Esophagus (tissue), 2 donors: Measurements from ENCODE around the gene CCND2. TPM values are rescaled to one million over a fixed set of nuclear protein-coding genes. Genes with fewer than 3 reads are reported as not detected.

Source experiments
- H3K27ac ChIP-seq, 2 donors: one replicate each; pipeline ENCODE4 v1.5.1; 2013; ENCODE audit warnings: low read depth in 2 of 2, mild to moderate bottlenecking in 2 of 2, inconsistent platforms in 1 of 2, low read length in 1 of 2, moderate library complexity in 1 of 2
- H3K27me3 ChIP-seq, 2 donors: one replicate each; pipeline ENCODE4 v1.6.1; 2013; ENCODE audit warnings: low read length in 2 of 2, control low read depth in 1 of 2, mild to moderate bottlenecking in 1 of 2; ENCODE audit not compliant: insufficient read depth in 2 of 2, control insufficient read depth in 1 of 2
- H3K36me3 ChIP-seq, 2 donors: one replicate each; pipeline ENCODE4 v1.6.1; 2013; ENCODE audit warnings: low read length in 1 of 2; ENCODE audit not compliant: control insufficient read depth in 2 of 2, insufficient read depth in 2 of 2
- H3K4me1 ChIP-seq, 2 donors: one replicate each; pipeline ENCODE4 v1.6.1; 2013; ENCODE audit warnings: low read length in 1 of 2; ENCODE audit not compliant: control insufficient read depth in 2 of 2, insufficient read depth in 2 of 2
- H3K4me3 ChIP-seq, 2 donors: one replicate each; pipeline ENCODE4 v1.5.1; 2013; ENCODE audit warnings: low read length in 2 of 2, mild to moderate bottlenecking in 2 of 2, low read depth in 1 of 2, moderate library complexity in 1 of 2
- H3K9me3 ChIP-seq, 2 donors: one replicate each; pipeline ENCODE4 v1.6.1; 2013; ENCODE audit warnings: mild to moderate bottlenecking in 2 of 2, low read depth in 1 of 2, low read length in 1 of 2, moderate library complexity in 1 of 2; ENCODE audit not compliant: control insufficient read depth in 2 of 2, insufficient read depth in 1 of 2
- WGBS, 2 donors: extraction: QIAGEN DNeasy Blood & Tissue Kit; methylation state at CpG; one replicate each; pipeline ENCODE4 v1.1.7; 2013; 5-methylcytosine and 5-hydroxymethylcytosine counted together
- polyA plus RNA-seq, 2 donors: library from polyadenylated mRNA; stranded (reverse); fragments of 200-250 nt; gene quantifications; one replicate each; pipeline ENCODE4 v1.2.3, GENCODE V29; 2013
- donor health status: healthy with polysubstance abuse.
- donor health status: Bipolar disorder and iron deficiency.

CCND2 gene
- polyA plus RNA-seq, 2 donors, result 5.7 to 6.1 TPM

DNA sequence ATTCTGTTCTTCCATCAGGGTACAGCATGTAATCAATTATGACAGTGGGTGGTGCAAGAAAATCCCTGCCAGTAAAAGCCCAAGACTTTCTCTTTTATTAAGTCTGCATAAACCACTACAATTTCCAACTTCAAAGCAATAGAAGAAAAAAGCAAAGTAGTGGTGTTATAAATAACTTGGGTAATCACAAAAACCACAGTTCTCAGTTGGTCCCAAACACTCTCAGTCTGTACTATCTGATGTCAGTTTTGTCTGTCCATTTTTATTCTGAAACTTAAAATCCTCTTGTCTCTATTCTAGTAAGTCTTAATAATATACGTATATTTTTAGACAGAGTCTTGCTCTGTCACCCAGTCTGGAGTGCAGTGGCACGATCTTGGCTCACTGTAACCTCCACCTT, 38.7 kb downstream of the CCND2 start:
- Histone ChIP-seq H3K27ac (no peak overlapping the region), H3K9me3 (no peaks in the 10 kb centered on the region), H3K4me1 (no peaks in the 10 kb centered on the region), H3K36me3 (no peaks in the 10 kb centered on the region), H3K27me3 (no peaks in the 10 kb centered on the region), H3K4me3 (no peak overlapping the region)
- WGBS, 2 donors, result 91 to 95% methylated on average over 2 of the region's 2 CpGs

DNA sequence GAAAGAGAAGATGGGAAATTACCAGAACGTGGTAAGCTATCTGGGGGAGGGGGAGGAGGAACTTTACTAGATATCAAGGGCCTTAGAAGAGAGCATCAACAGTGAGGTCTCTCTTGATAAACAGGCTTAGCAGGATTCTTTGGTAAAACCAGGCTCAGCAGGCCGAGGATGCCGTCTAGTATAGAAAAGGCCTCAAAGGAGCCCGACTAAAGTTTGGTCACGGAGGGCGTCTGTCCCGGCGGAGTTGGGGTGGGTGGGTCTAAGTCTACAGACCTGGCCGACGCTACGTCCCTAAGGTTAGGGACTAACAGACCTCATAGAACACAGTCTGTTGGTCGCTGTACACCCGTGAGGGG, 46.9 kb downstream of the CCND2 start:
- Histone ChIP-seq H3K4me3 (peak overlapping the region; percentile 82 to 93), H3K36me3 (no peaks in the 10 kb centered on the region)
- WGBS, 2 donors, result 0 to 1% methylated on average over 13 of the region's 13 CpGs

DNA sequence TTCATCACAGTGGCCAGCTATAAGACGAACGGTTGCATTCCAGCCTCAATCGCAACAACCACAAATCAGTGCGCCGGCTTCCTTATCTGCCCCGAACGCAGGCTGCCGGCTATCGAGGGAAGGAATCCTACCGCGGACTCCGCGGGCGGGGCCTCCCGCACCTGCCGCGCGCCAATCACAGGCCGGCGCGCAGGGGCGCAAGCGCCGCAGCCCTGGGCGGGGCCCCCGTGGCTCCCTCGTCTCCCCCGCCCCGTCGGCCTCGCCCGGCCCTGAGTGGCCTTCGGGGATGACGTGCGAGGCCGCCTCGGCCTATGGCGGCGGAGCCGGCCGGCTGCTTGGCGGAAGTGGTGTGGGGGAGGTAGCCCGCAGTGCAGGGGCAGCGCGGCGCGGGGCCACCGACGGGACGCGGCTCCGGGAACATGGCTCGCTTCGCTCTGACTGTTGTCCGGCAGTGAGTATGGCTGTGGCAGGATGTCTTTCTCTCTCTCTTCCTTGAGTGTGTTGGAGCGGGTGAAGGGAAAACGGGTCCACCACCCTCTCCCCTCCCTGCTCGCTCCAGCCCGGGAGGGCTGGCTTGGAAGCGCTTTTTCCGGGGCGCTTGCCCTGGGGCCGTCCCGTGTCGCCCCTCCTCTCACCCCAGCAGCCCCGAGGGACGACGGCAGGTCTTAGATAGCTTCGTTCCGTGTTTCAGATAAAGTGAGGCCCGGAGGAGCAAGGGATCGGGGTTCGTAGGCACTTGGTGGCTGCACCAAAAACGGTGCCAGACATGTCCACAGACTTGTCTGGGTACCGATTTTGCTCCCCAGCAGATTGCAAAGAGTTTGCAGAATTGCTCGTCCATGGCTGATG, 47.5 kb downstream of the CCND2 start, which contains the start of gene TIGAR:
TSS of gene TIGAR (plus strand) at position 361 of the 849 bp plus-strand sequence. CDS start at position 420, 59 bp downstream.
- Histone ChIP-seq H3K9me3 (no peaks in the 10 kb centered on the region), H3K4me1 (peaks cover 0 to 3% of the 10 kb centered on the region in 2 donors), H3K27ac (peak within 1 kb of the TSS; percentile 81 to 94), H3K4me3 (peak within 1 kb of the TSS; percentile 82 to 93), H3K27me3 (no peaks in the 10 kb centered on the region), H3K36me3 (no peaks in the 10 kb centered on the region)
- 0% methylated on average over 53 to 76 of the region's 76 CpGs for WGBS, 2 donors

More for the DNA sequence above, 46.9 kb downstream of the CCND2 start:
- Histone ChIP-seq H3K27ac (peak overlapping the region; percentile 81 to 94), H3K27me3 (no peaks in the 10 kb centered on the region), H3K9me3 (no peaks in the 10 kb centered on the region), H3K4me1 (peaks cover 0 to 3% of the 10 kb centered on the region in 2 donors)

DNA sequence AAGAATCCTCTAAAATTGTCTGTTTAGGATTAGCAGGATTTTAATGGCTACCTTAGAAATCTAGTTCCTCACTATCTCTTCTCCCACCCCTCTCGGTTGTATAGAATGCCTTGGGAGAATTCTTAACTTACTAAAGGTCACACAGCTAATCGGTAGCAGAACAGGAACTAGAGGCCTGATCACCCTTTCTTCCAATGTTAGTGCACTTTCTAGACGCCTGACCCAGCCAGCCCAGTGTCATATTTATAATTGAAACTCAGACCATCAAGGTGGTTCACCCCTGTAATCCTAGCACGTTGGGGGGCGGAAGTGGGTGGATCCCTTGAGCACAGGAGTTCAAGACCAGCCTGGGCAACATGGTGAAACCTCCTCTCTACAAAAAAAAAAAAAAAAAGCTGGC, 49.2 kb downstream of the CCND2 start:
- H3K27me3 ChIP-seq, result no peaks in the 10 kb centered on the region
- no peak overlapping the region for H3K4me3 ChIP-seq
- no peaks in the 10 kb centered on the region for H3K9me3 ChIP-seq
- peaks cover 0 to 3% of the 10 kb centered on the region in 2 donors for H3K4me1 ChIP-seq
- H3K27ac ChIP-seq, result no peak overlapping the region
- 72 to 80% methylated on average over 5 of the region's 5 CpGs for WGBS, 2 donors
- no peaks in the 10 kb centered on the region for H3K36me3 ChIP-seq

Other genes with a start within 250 kb of the CCND2 start
- gene TIGAR, start 47.5 kb downstream of the CCND2 start, polyA plus RNA-seq, result 1 to 10 TPM; 2.4 to 5.3 TPM
- gene FGF23, start 106.0 kb downstream of the CCND2 start, polyA plus RNA-seq, result not detected
- gene FGF6, start 172.1 kb downstream of the CCND2 start, polyA plus RNA-seq, result not detected